Hematopoietic multipotent progenitor cell (in vitro differentiated cells): Measurements from ENCODE around the gene B3GALT6. TPM values are rescaled to one million over a fixed set of nuclear protein-coding genes. Genes with fewer than 3 reads are reported as not detected.
A peak's percentile ranks its signal among the peaks of the same experiment; 100 is the strongest.
"Not testable (repeated sequence)": the region's sequence is repeated elsewhere in the genome, so short reads cannot be mapped to it uniquely, and the experiment has no call there.

Source experiments
- DNase-seq, 3 donors: peaks; one replicate each; pipeline ENCODE4 v3.0.0-alpha.2; 2011 to 2015; ENCODE audit warnings: low read depth in 2 of 3, low spot score in 2 of 3
- total RNA-seq: library from RNA; depleted of rRNA; stranded (reverse); fragments of >200 nt; gene quantifications from one replicate; pipeline ENCODE4 v1.2.3, GENCODE V29; 2012

The B3GALT6 gene
- 38.5 TPM for total RNA-seq

GRCh38 chr1:1232208-1232795 lies at the start of gene B3GALT6:
B3GALT6 (plus strand) TSS chr1:1232237; CDS start chr1:1232279, 42 bp downstream.
- DNase-seq, result no peak

- peak in 2 of 3 donors; percentile 47 to 65 for DNase-seq
Measured at GRCh38 chr1:1182491-1183220, 49.4 kb upstream of the B3GALT6 start.

GRCh38 chr1:1183221-1183747 lies 48.8 kb upstream of the B3GALT6 start:
- DNase-seq, result no peak

GRCh38 chr1:1183833-1184775 lies 47.9 kb upstream of the B3GALT6 start:
- no peak for DNase-seq

- no peak for DNase-seq
Measured at GRCh38 chr1:1185101-1185765, 46.8 kb upstream of the B3GALT6 start.

GRCh38 chr1:1187938-1188337 lies 44.1 kb upstream of the B3GALT6 start:
- DNase-seq, result no peak

GRCh38 chr1:1189111-1189510 lies 42.9 kb upstream of the B3GALT6 start:
- DNase-seq, result no peak

- DNase-seq, result no peak
Measured at GRCh38 chr1:1191734-1192133, 40.3 kb upstream of the B3GALT6 start.

- no peak for DNase-seq
Measured at GRCh38 chr1:1194723-1195122, 37.3 kb upstream of the B3GALT6 start.

GRCh38 chr1:1195726-1196125 lies 36.3 kb upstream of the B3GALT6 start:
- DNase-seq, result not testable (repeated sequence)

- no peak for DNase-seq
Measured at GRCh38 chr1:1196431-1197187, 35.4 kb upstream of the B3GALT6 start.

- DNase-seq, result no peak
Measured at GRCh38 chr1:1197188-1197500, 34.9 kb upstream of the B3GALT6 start.

GRCh38 chr1:1197551-1198422 lies 34.2 kb upstream of the B3GALT6 start:
- DNase-seq, result no peak

GRCh38 chr1:1198423-1199140 lies 33.5 kb upstream of the B3GALT6 start:
- DNase-seq, result no peak

GRCh38 chr1:1199141-1199960 lies 32.7 kb upstream of the B3GALT6 start:
- DNase-seq, result no peak

GRCh38 chr1:1199961-1200875 lies 31.8 kb upstream of the B3GALT6 start:
- DNase-seq, result no peak
